ENCODE results near the gene C2orf72. TPM values are rescaled to one million over a fixed set of nuclear protein-coding genes. Genes with fewer than 3 reads are reported as not detected.

Gene C2orf72
- total and polyA plus RNA-seq, 2 of the 13 experiments (the other 11 are each of a cell fraction or from before 2014, with no cell fraction given), result 147 to 203 TPM

- CTCF ChIA-PET (ENCODE audit: low intra/inter-chr PET ratio, low total read pairs), result no interaction called here
Measured at GRCh38 chr2:231063347-231063746, 26.0 kb downstream of the C2orf72 start.

More at GRCh38 chr2:231063347-231063746, 26.0 kb downstream of the C2orf72 start:
- Histone ChIP-seq H3K4me2 (ENCODE audit: low read depth, low read length) (no peak overlapping the region), H3K4me3 (replicated peaks in 1 of 3; ENCODE audit: insufficient read depth in 1 of 3, low read depth in 2 of 3, low read length in 3 of 3) (no peak overlapping the region), H3K36me3 (replicated peaks in 1 of 2; ENCODE audit: control insufficient read depth in 1 of 2, insufficient read depth in 2 of 2, low read length in 2 of 2) (peaks cover 24 to 68% of the 10 kb centered on the region in 2 experiments), H3K4me1 (ENCODE audit: insufficient read depth, low read length) (peaks cover 56% of the 10 kb centered on the region), H2AFZ (ENCODE audit: low read length) (no peak overlapping the region), H3K27me3 (ENCODE audit: control insufficient read depth in 1 of 2, insufficient read depth in 2 of 2, low read length in 2 of 2) (no peaks in the 10 kb centered on the region), H4K20me1 (ENCODE audit: insufficient read depth, low read length) (peaks cover 10% of the 10 kb centered on the region; the same call in 1 of the 2 replicates), H3K79me2 (ENCODE audit: insufficient read depth, low read length) (peaks cover 43% of the 10 kb centered on the region), H3K27ac (ENCODE audit: extremely low read length, insufficient read depth, low read length) (no peak overlapping the region), H3K9ac (ENCODE audit: insufficient read depth, low read depth, low read length) (no peak overlapping the region), H3K9me3 (ENCODE audit: low read length) (no peaks in the 10 kb centered on the region)
- intact Hi-C loops (cut with micrococcal nuclease; ENCODE audit: unreplicated experiment) (no loop called here), in situ Hi-C loops (cut with HindIII; ENCODE audit: extremely low pct_ligation_motif_present, low pct_unique_long_range_greater_than_20kb) (no loop called here)
- no peak for DNase-seq (ENCODE audit: low spot score)
- no peak for TF ChIP-seq ZBTB38 (CRISPR knock-in tag; IDR thresholded peaks at IDR 0.05)
- no peak for TF ChIP-seq TP53 (CRISPR knock-in tag; conservative IDR thresholded peaks at IDR 0.05)
- TF ChIP-seq ZNF33B (CRISPR knock-in tag; IDR thresholded peaks at IDR 0.05), result no peak
- TF ChIP-seq BRF2 (CRISPR knock-in tag; IDR thresholded peaks at IDR 0.05), result no peak
- TF ChIP-seq DNMT1 (CRISPR knock-in tag; IDR thresholded peaks at IDR 0.05), result no peak
- TF ChIP-seq ZMAT3 (CRISPR knock-in tag; conservative IDR thresholded peaks at IDR 0.05), result no peak
- TF ChIP-seq ZNF367 (CRISPR knock-in tag; IDR thresholded peaks at IDR 0.05; ENCODE audit: borderline replicate concordance), result no peak
- TF ChIP-seq TAF15 (IDR thresholded peaks at IDR 0.05; ENCODE audit: low read depth, low read length, poor library complexity, severe bottlenecking), result no peak
- no peak for TF ChIP-seq ZNF687 (CRISPR knock-in tag; IDR thresholded peaks at IDR 0.05)
- no peak for TF ChIP-seq ELF1 (CRISPR knock-in tag; IDR thresholded peaks at IDR 0.05)
- TF ChIP-seq KDM5A (IDR thresholded peaks at IDR 0.05; ENCODE audit: borderline replicate concordance, low read length), result no peak
- no peak for ATAC-seq
- no TSS peak for BruUV-seq (replicated peaks)
- POLR2A ChIA-PET, result interaction anchor here (1.6 kb wide), 1 partner anchor 13 kb away, joined by 4 read pairs; no protein-coding TSS in a partner anchor
- 97% methylated on average over 1 of the region's 1 CpG for WGBS (ENCODE audit: low lambda C conversion rate)
- no peak for FAIRE-seq

All from HepG2 (cell line).